ENCODE data around the gene TTC28. TPM values are rescaled to one million over a fixed set of nuclear protein-coding genes. Genes with fewer than 3 reads are reported as not detected.

Gene TTC28
- total RNA-seq, 1 donor from 2014 or later = 19.1 TPM

DNA sequence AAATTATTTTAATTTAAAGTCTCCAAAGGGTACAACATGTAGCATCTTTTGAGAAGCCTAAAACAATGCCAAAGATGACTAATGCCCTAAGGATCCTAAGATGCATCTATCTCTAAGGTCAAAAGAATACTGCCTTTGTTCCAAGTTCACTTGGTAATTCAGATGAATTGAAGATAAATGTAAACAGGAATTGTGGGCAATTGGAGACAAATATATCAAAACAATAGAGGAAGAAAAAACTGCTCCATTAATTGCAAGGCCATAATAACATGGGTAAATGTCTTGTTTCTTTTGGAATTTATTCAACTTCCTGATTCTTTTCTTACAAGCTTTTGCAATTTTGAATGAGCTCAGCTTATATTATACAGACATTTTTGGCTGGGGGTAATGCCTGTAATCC is 338.6 kb downstream of the TTC28 start:
- DNase-seq (ENCODE audit: low spot score) = no peak
- intact Hi-C loops (cut with DNase I) = no loop called here

DNA sequence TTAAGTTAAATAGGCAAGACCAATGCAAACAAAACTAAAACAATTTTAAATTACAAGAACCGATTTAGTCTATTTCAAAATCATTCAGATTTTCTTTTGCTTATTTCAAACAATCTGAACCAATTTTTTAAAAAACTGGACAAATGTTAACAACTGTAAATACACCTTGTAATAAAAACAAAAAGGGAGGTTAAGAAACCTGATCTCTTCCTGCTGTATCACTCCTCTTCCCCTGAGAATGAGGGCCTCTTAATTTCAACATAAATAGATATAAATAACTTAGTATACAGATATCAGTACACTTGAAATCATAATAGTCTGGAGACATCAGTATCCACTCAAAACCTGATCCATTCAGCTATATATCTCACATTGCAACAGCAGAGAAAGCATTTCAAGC is 346.6 kb downstream of the TTC28 start:
- no peak for DNase-seq (ENCODE audit: low spot score)
- intact Hi-C loops (cut with DNase I) = no loop called here

DNA sequence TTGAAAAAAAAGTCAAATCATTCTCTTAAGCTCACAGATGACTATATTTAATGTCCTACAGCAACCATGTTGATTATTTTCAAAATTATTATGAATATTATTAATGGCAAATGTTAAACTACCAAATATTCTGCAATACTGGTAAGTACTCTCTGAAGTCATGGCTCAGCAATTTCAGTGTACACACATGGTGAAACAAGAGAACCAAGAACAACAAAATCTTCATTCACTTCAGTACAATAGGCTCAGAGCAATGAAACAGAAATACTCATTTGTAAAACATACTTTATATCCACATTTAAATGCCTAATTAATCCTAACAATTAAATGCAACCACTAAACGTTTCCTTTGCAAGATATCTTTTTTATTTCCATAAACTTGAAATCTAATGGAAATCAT is 347.2 kb downstream of the TTC28 start:
- no peak for DNase-seq (ENCODE audit: low spot score)
- intact Hi-C loops (cut with DNase I) = no loop called here

DNA sequence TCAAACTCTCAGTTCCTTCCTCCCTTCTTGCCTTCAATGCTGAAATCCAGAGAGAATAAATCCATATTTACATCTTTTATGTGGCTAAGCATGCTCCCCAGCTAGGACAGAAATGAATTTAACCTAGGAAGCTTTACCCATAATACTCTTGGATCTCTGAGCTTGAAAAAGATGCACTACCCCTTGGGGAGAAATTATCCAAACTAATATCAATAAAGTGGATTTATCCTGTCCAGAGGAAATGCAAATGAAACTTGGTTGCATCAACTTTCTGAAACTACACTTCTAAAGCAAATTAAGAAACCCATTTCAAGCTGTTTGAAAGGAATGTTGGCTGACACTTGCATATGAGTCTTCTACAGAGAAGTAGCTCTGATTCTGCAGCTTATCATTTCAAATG is 347.9 kb downstream of the TTC28 start:
- no peak for DNase-seq (ENCODE audit: low spot score)
- intact Hi-C loops (cut with DNase I) = no loop called here

DNA sequence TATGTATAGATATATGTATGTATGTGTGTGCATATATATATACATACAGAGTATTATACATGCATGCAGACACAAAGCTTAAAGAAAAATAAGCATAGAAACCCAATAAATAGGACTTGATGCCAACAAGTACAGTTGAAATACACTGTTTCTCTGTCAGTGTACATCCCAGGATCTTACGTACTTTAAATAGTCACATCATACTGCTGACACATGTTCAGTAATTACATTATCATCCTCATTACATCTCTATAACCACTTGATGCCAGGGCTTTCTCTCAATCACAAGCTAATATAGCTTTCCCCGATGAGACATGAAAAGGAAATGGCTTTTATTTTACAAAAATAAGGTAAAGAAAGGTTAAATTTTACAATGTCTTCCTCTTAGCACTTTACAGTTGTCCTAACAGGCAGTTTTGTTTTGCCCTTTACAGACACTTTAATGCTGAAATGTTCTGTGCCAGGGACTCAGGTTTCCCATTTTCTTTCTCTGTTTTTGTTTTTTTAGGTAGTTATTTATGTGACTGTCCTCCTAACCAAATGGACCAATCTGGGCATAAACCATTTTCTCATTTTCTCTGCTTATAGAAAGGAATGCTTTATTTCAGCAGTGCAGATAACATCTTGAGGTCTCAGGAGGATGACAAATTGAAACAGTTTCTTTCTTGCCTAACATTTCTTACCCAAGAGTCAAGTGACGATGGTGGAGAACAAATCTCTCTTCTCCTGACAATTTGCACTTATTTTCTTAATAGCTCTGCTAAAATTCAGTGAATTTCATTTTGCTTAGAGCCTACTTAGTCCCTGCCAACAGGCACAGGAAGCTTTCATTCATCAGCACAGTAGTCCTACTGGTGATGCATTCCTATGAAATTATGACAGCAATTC is 350.2 kb downstream of the TTC28 start:
- DNase-seq (ENCODE audit: low spot score) = no peak
- intact Hi-C loops (cut with DNase I) = no loop called here

DNA sequence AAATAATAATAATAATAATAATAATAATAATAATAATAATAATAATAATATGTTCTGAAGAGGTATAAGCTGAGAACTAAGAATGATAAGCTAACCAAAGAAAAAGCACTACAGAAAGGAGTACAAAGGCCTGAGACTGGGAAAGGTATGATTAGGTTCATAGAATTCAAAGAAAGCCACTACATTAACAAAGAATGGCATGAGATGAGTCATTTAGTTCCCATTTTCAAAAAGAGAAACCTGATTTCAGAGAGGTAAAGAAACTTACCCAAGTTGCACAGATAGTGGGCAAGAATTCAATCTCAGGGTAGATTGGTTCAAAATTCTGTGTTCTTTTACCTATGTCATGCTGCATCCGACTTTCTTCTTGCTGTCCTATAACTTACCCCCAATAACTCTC is 350.9 kb downstream of the TTC28 start:
- intact Hi-C loops (cut with DNase I) = no loop called here
- DNase-seq (ENCODE audit: low spot score) = no peak

DNA sequence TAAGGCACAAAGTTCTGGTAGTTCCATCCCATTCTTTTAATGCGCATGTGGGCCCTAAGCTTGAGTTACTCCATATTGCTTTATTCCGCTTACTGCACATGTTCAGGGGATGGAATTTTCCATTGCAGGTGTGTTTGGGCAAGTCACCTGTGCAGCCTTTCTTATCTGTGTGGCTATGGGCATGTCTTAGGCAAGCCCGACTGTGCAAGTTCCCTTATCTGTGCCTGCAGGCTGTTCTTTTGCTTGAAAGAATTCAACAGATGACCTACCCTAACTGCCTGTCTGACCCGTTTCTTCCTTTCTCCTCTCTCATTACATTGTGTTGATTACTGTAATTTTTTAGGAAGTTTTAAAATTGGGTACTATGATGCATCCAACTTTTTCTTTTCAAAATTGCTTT is 363.6 kb downstream of the TTC28 start:
- intact Hi-C loops (cut with DNase I) = no loop called here
- DNase-seq (ENCODE audit: low spot score) = no peak

DNA sequence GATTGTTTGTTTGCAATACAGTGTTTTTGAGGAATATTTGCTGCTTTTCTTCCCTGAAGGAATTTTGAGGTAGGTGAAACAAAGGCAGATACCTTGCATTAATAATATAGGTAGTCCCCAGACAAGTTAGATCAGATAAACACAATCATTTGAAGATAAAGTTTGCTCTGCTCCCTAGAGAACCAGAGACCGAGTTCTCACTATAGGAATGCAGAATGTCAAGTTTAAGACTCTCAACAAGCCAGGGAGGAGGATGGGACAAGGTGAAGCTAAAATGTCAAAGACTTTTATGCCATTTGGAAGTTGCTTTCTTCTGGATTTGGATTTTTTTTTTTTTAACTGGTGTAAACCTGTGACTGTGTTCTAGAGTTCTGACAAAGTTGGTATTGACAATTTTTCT is 364.7 kb downstream of the TTC28 start:
- DNase-seq (ENCODE audit: low spot score) = no peak
- intact Hi-C loops (cut with DNase I) = no loop called here

DNA sequence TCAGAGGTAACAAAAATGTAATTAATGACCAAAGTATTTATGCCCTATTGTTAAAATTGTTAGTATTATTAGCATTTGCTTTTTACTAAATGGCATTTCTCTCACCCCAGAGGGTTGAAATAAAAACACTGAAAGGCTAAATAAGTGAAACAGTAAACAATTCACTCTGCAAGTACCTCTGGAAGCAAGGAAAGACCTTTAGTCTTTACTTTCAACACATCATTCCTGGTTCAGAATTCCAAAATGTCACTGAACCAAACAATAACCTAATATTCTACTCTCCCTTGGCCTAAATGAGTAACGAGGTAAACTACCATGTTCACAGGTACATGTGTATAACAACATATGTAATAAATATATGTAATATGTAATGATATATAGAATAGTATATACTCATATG is 369.3 kb downstream of the TTC28 start:
- DNase-seq (ENCODE audit: low spot score) = no peak
- intact Hi-C loops (cut with DNase I) = no loop called here

DNA sequence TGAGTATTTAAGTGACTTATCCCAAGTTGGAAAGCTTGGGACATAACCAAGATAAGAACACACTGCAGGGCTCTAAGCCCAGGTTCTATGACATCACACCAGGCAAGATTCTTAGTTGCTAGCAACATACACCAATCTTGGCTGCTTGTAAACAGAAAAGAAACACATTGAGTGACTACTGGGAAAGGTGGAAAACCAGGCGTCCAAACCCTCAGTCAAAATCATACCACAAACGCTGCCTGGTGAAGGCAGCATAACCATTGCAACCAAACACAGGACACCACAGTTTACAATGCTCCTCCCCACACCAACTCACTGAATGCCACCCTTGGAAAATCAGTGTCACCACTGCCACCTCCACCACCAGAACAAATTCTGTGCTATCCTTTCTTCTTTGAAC is 379.9 kb downstream of the TTC28 start:
- intact Hi-C loops (cut with DNase I) = no loop called here
- DNase-seq (ENCODE audit: low spot score) = no peak

DNA sequence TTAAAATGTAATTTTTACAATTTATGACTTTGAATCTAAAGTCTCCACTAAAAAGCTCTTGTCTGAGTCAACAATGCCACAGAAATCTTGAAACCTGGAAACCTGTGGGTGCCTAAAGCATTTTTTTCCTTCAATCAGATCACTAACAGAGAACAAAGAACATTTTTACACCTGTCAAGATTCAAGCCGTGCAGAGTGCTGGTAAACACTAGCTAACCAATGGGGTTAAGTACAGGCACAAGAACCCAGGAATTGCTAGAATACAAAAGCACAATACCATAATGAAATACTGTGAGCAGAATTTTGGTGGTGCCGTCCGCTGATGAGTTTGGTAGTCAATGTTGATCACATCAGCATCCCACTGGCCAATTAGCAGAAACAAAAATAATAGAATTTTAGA is 380.3 kb downstream of the TTC28 start:
- intact Hi-C loops (cut with DNase I) = no loop called here
- DNase-seq (ENCODE audit: low spot score) = no peak

DNA sequence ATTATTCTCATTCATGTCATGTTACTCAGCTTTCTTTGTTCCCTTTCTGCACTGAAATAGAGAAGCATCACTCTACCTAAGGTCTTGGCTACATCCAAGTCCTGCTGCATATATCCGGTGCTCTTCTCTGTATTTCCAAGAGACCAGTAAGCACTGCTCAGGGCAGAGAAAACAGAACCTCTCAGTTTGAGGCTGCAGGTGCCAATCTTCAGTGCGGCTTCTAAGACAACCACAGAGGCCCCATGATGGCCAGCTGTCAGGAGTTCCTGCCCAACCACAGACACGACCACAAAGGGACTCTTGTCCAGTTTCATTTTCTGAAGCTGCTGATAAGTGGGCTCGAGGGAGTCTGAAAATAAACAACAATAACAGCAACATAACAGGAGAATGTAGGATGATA is 382.1 kb downstream of the TTC28 start:
- intact Hi-C loops (cut with DNase I) = no loop called here
- no peak for DNase-seq (ENCODE audit: low spot score)

DNA sequence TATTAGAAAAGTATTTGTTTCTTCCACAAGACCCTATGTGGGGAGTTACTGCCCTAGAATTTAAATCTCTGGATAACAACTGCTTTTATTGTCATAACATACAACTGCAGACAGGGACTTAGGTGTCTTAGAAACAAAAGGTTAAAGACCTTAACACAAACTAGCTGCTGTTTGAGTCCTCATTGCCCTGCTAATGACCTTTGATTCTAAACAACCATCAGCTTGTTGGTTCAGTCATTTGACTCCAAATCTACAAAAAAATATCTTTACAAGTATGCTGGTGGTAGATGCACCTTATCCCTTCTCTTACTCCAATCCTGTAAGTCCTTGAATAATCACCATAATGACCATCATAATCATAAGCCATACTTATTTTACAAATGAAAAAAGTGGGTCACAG is 383.2 kb downstream of the TTC28 start:
- intact Hi-C loops (cut with DNase I) = no loop called here
- DNase-seq (ENCODE audit: low spot score) = no peak

DNA sequence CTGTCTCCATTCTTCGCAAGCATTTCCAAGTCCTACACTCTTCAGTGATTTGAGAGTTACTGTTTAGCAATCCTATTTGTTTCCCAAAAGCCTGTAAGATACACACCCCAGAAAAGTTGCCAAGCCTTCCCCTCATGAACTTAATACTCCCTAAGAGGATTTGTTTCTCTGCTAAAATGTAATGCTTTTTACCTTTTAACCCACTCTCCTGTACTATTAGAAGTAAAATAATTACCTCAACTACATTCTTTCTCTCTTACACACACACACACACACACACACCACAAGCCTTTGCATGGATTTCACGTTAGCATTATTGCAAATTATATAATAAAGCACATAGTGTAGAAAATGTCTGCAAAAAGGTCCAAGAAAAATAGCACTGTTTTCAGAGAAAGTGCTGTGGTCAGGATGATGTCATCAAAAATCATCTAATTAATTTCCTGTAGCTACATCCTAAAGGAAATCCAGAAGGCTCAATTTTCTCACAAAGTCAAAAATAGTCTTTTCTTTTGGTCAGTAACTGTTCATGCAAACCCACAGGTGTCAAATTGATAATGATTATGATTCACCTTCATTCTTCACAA is 396.5 kb downstream of the TTC28 start:
- no peak for DNase-seq (ENCODE audit: low spot score)

DNA sequence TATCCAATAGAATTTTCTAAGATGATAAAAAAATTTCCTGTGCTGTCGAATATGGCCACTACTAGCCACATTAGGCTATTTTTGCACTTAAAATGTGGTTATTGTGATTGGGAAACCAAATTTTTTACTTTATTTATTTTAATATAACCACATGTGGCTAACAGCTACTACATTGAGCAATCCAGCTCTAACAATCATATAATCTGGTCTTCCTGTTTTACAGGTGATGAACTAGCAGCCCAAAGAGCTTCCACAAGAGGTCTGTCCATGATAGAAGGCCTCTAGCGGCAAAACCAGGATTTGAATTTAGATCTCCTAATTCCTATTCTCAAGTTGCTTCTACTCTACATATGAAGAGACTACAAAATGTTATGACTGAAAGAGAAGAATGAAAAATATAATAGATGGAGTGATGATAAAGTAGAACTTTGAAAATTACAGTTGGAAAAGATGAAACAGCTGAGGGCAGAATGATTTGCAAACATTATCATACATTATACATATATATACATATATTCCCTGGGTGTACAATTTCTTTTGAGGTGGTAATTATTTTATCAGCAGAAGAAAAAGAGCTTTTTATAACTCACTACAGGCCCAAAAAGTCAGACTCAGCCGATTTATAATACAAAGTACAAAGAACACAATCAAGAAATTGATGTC is 397.1 kb downstream of the TTC28 start:
- intact Hi-C loops (cut with DNase I) = no loop called here

More for the DNA sequence above, 396.5 kb downstream of the TTC28 start:
- intact Hi-C loops (cut with DNase I) = no loop called here

DNA sequence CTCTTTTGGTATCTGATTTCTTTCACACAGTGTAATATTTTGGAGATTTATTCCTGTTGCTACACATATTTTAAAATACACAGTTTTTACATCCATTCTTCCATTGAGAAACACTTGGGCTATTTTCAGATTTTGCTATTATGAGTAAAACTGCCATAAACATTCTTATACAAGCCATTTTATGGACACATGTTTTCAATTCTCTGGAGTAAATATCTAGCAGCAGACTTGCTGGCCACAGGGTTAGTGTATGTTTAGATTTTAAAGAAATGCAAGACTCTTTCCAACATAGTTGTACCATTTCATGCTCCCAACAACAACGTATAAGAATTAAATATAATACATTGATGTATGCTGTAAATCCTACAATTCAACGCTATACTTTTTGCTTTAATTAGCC is 399.8 kb downstream of the TTC28 start:
- intact Hi-C loops (cut with DNase I) = no loop called here
- no peak for DNase-seq (ENCODE audit: low spot score)

More for the DNA sequence above, 397.1 kb downstream of the TTC28 start:
- DNase-seq (ENCODE audit: low spot score) = no peak

DNA sequence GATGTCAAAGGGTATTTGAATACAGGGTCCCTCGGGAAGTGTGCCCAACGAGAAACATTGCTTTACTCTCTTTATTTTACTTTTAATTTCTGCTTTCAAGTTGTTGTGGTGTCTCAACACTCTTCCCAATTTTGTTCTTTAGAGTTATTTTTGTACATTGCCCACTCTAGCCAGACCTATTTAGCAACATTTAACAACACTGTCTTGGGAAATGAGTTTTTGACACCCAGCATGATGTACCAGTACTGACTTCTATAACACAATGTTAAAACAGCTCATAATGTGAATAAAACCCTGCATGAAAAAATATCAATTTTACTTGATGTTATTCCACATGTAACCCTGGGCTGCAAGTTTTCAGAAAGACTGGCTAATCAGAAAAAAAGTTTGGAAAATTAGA is 410.4 kb downstream of the TTC28 start:
- intact Hi-C loops (cut with DNase I) = no loop called here
- no peak for DNase-seq (ENCODE audit: low spot score)

DNA sequence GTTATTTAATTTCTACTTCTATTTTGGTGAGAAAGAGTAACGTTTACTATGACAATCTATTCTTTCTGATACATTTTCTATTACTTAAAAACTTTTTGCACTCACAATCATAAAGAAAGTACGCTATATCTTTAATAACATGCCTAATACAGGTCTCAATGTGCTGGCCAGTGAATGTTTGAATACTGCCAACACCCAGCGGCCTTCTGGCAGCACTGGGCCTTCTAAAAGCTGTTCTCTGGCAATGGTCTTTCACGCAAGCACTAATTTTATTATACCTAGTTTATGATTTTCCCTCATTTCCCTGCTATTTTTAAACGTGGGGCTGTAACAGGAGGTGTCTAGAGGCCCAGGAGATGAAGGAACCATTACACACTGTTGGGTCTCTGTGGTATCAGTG is 410.8 kb downstream of the TTC28 start:
- intact Hi-C loops (cut with DNase I) = no loop called here
- DNase-seq (ENCODE audit: low spot score) = no peak

DNA sequence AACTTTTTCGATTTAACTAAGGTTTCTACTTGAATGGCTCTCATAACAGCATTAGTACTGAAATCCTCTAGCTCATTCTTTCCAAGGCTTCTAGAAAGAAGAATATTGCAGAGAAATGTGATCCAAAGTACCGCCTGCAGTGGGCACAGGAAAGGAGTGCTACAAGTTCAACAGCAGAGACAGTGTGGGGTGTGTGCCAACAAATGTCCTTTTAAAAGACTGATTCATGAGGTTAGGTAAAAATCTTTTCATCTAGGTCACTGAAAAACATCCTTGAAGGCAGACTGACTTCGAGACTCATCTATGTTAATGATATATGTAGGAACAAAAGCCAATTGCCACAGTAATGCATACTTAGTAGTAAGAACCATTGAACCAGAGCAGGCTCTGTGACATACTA is 411.5 kb downstream of the TTC28 start:
- intact Hi-C loops (cut with DNase I) = no loop called here

DNA sequence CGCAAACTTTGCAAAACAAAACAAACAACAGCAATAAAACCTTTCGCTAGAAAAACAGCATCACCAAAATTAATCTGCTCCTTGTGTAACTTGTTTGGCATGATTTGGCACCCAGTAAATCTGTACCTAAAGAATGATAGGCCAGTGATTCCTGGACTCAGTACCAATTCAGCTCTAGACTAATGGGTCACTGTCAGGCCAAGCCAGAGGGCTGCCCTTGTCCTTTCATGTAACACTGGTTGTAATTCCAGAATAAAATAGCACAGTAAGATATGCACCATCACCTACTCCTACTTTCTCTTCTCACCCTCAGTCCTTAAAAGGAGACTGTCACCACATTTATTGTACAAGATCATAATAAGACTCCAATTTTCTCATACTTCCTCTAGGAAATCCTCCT is 419.0 kb downstream of the TTC28 start:
- intact Hi-C loops (cut with DNase I) = no loop called here
- no peak for DNase-seq (ENCODE audit: low spot score)

More for the DNA sequence above, 411.5 kb downstream of the TTC28 start:
- no peak for DNase-seq (ENCODE audit: low spot score)

DNA sequence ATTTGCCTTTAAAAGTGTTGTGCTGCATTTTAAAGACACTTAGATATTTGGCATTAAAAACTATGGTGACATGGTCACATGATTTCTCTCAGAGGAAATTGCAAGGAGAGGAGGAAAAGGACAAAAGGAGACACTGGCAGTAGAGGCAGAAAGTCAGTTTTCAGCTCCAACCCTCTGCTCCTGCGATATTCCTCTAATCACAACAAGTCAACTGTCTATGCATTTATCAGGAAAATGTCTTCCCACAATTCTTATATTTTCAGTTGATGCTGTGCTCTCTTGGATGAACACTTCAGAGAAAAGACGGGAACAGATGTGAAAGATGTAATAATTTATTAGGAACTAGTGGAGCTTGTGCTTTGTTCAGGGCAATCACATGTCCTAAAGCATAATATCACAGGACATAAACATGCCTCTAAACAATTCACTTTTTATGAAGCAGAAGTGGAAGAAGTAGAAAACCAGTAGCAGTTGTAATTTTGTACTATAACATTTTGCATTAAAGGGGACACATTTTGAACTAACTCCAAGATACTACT is 419.8 kb downstream of the TTC28 start:
- no peak for DNase-seq (ENCODE audit: low spot score)
- intact Hi-C loops (cut with DNase I) = no loop called here

All from cardiac septum (tissue), 1 donor.